K562 (cell line): ENCODE measurements around the gene RNF39. TPM values are rescaled to one million over a fixed set of nuclear protein-coding genes. Genes with fewer than 3 reads are reported as not detected.
A peak's percentile ranks its signal among the peaks of the same experiment; 100 is the strongest.

Experiments
- BRCA1 ChIP-seq, 2 experiments: fragments of 450-650 bp in 1 of 2; sonication (generic) in 1 of 2; formaldehyde crosslinking in 1 of 2; IDR thresholded peaks; 2 replicates each; pipeline versions ENCODE4 v1.5.0 to v1.6.1; 2017 to 2020; ENCODE audit warnings: mild to moderate bottlenecking in 1 of 2, missing genetic modification reagents in 1 of 2
- CREB5 ChIP-seq: fragments of 250-450 bp; sonication (Bioruptor Pico); IDR thresholded peaks from 2 replicates; pipeline ENCODE4 v1.5.0; 2020; ENCODE audit warnings: mild to moderate bottlenecking
- E2F1 ChIP-seq: sonication (generic); formaldehyde crosslinking; IDR thresholded peaks from 2 replicates; pipeline ENCODE4 v1.8.1; 2023; ENCODE audit warnings: mild to moderate bottlenecking, missing genetic modification reagents, moderate library complexity
- EHMT2 ChIP-seq: fragments of 450-650 bp; IDR thresholded peaks from 2 replicates; pipeline ENCODE4 v1.6.1; 2018; ENCODE audit warnings: antibody characterized with exemption
- FOXA3 ChIP-seq, 2 experiments: fragments of 450-650 bp in 1 of 2; sonication (generic) in 1 of 2; formaldehyde crosslinking; IDR thresholded peaks in 1 of 2; conservative IDR thresholded peaks in 1 of 2; 2 replicates each; pipeline versions ENCODE4 v1.4.0 to v1.8.0; 2020 to 2022; ENCODE audit warnings: mild to moderate bottlenecking in 2 of 2, missing genetic modification reagents in 1 of 2
- GABPA ChIP-seq: fragments of 200-800 bp; sonication (Bioruptor generic); conservative IDR thresholded peaks from 2 replicates; pipeline ENCODE4 v1.6.1; 2016; ENCODE audit warnings: low read depth, missing genetic modification characterization, missing compliant biosample characterization
- HNRNPK ChIP-seq: fragments of 200-400 bp; formaldehyde crosslinking; IDR thresholded peaks from one replicate; pipeline ENCODE4 v1.6.1; 2018; ENCODE audit warnings: mild to moderate bottlenecking, low read depth, low read length; ENCODE audit not compliant: poor library complexity, severe bottlenecking
- KDM4B ChIP-seq, 2 experiments: fragments of 450-650 bp in 1 of 2; sonication (generic) in 1 of 2; IDR thresholded peaks; 2 replicates each; pipeline ENCODE4 v1.6.1; 2016 to 2017; ENCODE audit warnings: borderline replicate concordance in 2 of 2, antibody characterized with exemption in 1 of 2, low read depth in 1 of 2, mild to moderate bottlenecking in 1 of 2
- L3MBTL2 ChIP-seq: fragments of 450-650 bp; IDR thresholded peaks from 2 replicates; pipeline ENCODE4 v1.6.1; 2016; ENCODE audit warnings: mild to moderate bottlenecking, moderate library complexity
- RBBP5 ChIP-seq: fragments of 200-600 bp; sonication (generic); IDR thresholded peaks from 2 replicates; pipeline ENCODE4 v1.6.1; 2012; ENCODE audit warnings: borderline replicate concordance, mild to moderate bottlenecking, low read length, control low read depth, inconsistent platforms; ENCODE audit not compliant: insufficient read depth, poor library complexity, severe bottlenecking
- RBFOX2 ChIP-seq: fragments of 200-400 bp; formaldehyde crosslinking; IDR thresholded peaks from 2 replicates; pipeline ENCODE4 v1.6.1; 2017; ENCODE audit warnings: low read depth, mild to moderate bottlenecking, low read length, moderate library complexity
- RFX1 ChIP-seq: fragments of 450-650 bp; IDR thresholded peaks from 2 replicates; pipeline ENCODE4 v1.6.1; 2016; ENCODE audit warnings: mild to moderate bottlenecking, moderate library complexity
- TCF3 ChIP-seq: sonication (generic); formaldehyde crosslinking; IDR thresholded peaks from 2 replicates; pipeline ENCODE4 v1.4.0; 2020; ENCODE audit warnings: mild to moderate bottlenecking, missing genetic modification reagents
- ZBTB12 ChIP-seq: fragments of 250-450 bp; sonication (Bioruptor Pico); IDR thresholded peaks from 2 replicates; pipeline ENCODE4 v1.4.0; 2020
- ZNF133 ChIP-seq: fragments of 250-450 bp; sonication (Bioruptor Pico); IDR thresholded peaks from 2 replicates; pipeline ENCODE4 v1.4.0; 2020; ENCODE audit warnings: mild to moderate bottlenecking
- ZNF239 ChIP-seq: fragments of 250-450 bp; sonication (Bioruptor Pico); IDR thresholded peaks from 2 replicates; pipeline ENCODE4 v1.4.0; 2020; ENCODE audit warnings: mild to moderate bottlenecking
- polyA plus RNA-seq, 8 experiments: library from polyadenylated mRNA; depleted of rRNA in 4 of 8; stranded (reverse) in 5 of 8; unstranded in 3 of 8; fragments of >200 nt; fragmentation: Nextera tagmentation in 2 of 8; fragmentation: Illumina TruSeq in 1 of 8; extraction: Ambion mirVana in 2 of 8; extraction: Trizol in 1 of 8; gene quantifications; 2 replicates each; pipeline versions ENCODE4 v1.2.1 to v1.2.3, GENCODE V29; 2011 to 2014; ENCODE audit warnings: inconsistent platforms in 1 of 8, missing spikeins in 1 of 8
- total RNA-seq, 7 experiments: library from RNA; depleted of rRNA in 6 of 7; stranded (reverse); fragments of >200 nt in 6 of 7; fragmentation: Illumina TruSeq in 2 of 7; extraction: Trizol in 2 of 7; gene quantifications; 2 replicates each; pipeline versions ENCODE4 v1.2.1 to v1.2.3, GENCODE V29; 2011 to 2021; ENCODE audit warnings: low replicate concordance in 1 of 7

Gene RNF39
- total and polyA plus RNA-seq, 9 of the 15 experiments (the other 6 are each of a cell fraction or from before 2014, with no cell fraction given), result not detected

GRCh38 chr6:30066577-30067459 lies 8.8 kb downstream of the RNF39 start, which contains the start of gene PPP1R11 (continued):
- TF ChIP-seq HNRNPK (no peak), BRCA1 (IDR thresholded peaks at IDR 0.05) (no peak), BRCA1 (CRISPR knock-in tag; IDR thresholded peaks at IDR 0.05) (no peak), GABPA (peak; percentile 99), E2F1 (CRISPR knock-in tag) (no peak), ZBTB12 (CRISPR knock-in tag) (peak; percentile 82), RFX1 (peak; percentile 99; the same call in 1 of the 2 replicates), CREB5 (peak; percentile 0; the same call in 1 of the 2 replicates), ZNF239 (CRISPR knock-in tag) (0 out of 2 replicates have a peak, but pooled peaks have one; percentile 25), RBBP5 (peak; percentile 28), L3MBTL2 (peak; percentile 85), FOXA3 (CRISPR knock-in tag; conservative IDR thresholded peaks at IDR 0.05 in 1 of 2, IDR thresholded peaks at IDR 0.05 in 1 of 2) (no peak), EHMT2 (no peak), TCF3 (CRISPR knock-in tag) (peak; percentile 29), KDM4B (IDR thresholded peaks at IDR 0.05; ENCODE audit: borderline replicate concordance in 2 of 2, low read depth in 1 of 2) (peak in 1 of 2 experiments; percentile 98; a peak in 2 of 4 replicates), RBFOX2 (peak; percentile 82), ZNF133 (CRISPR knock-in tag) (no peak)
